HG02610 (cell line): ENCODE data around the gene CHN2.

ENCODE experiments used
- ATAC-seq: cut with Tn5 transposase; IDR thresholded peaks from one replicate; pipeline ENCODE4 v1.9.1; 2021; ENCODE audit warnings: mild to moderate bottlenecking, moderate library complexity; ENCODE audit not compliant: unreplicated experiment

The CHN2 gene

GRCh38 chr7:29385214-29385814 lies 190.7 kb downstream of the CHN2 start:
- ATAC-seq, result no peak

- ATAC-seq, result no peak
These were observed 191.7 kb downstream of the CHN2 start for GRCh38 chr7:29386196-29386765.

- ATAC-seq, result no peak
These were observed 196.7 kb downstream of the CHN2 start for GRCh38 chr7:29391262-29391661.

- no peak for ATAC-seq
These were observed 199.7 kb downstream of the CHN2 start for GRCh38 chr7:29394321-29394720.

GRCh38 chr7:29396563-29396962 lies 202.0 kb downstream of the CHN2 start:
- ATAC-seq, result no peak

GRCh38 chr7:29397398-29397797 lies 202.8 kb downstream of the CHN2 start:
- no peak for ATAC-seq

- ATAC-seq, result no peak
These were observed 203.4 kb downstream of the CHN2 start for GRCh38 chr7:29398011-29398410.

- ATAC-seq, result no peak
These were observed 205.9 kb downstream of the CHN2 start for GRCh38 chr7:29400437-29400836.

GRCh38 chr7:29401769-29402168 lies 207.2 kb downstream of the CHN2 start:
- ATAC-seq, result no peak

- ATAC-seq, result no peak
These were observed 211.3 kb downstream of the CHN2 start for GRCh38 chr7:29405891-29406290.

GRCh38 chr7:29406366-29406765 lies 211.8 kb downstream of the CHN2 start:
- no peak for ATAC-seq

GRCh38 chr7:29408841-29409243 lies 214.3 kb downstream of the CHN2 start:
- ATAC-seq, result no peak

GRCh38 chr7:29410996-29411395 lies 216.4 kb downstream of the CHN2 start:
- no peak for ATAC-seq

- no peak for ATAC-seq
These were observed 218.3 kb downstream of the CHN2 start for GRCh38 chr7:29412912-29413311.

- no peak for ATAC-seq
These were observed 219.1 kb downstream of the CHN2 start for GRCh38 chr7:29413626-29414136.

GRCh38 chr7:29414216-29414615 lies 219.6 kb downstream of the CHN2 start:
- no peak for ATAC-seq

- ATAC-seq, result no peak
These were observed 220.6 kb downstream of the CHN2 start for GRCh38 chr7:29415215-29415614.

- ATAC-seq, result no peak
These were observed 221.8 kb downstream of the CHN2 start for GRCh38 chr7:29416276-29416937.

GRCh38 chr7:29416938-29417305 lies 222.3 kb downstream of the CHN2 start:
- no peak for ATAC-seq

- ATAC-seq, result no peak
These were observed 223.5 kb downstream of the CHN2 start for GRCh38 chr7:29418056-29418455.

- no peak for ATAC-seq
These were observed 224.1 kb downstream of the CHN2 start for GRCh38 chr7:29418651-29419050.

GRCh38 chr7:29420011-29420410 lies 225.4 kb downstream of the CHN2 start:
- no peak for ATAC-seq
